RWPE2 (cell line): ENCODE measurements around the gene TOPAZ1.

Source experiments
- ATAC-seq: fragments of 200-7000 bp; cut with Tn5 transposase; 3 replicates; pipeline ENCODE4 v1.9.1; 2021; ENCODE audit warnings: low read depth
- DNase-seq: peaks from one replicate; pipeline ENCODE4 v3.0.0-alpha.2; 2020; ENCODE audit warnings: low spot score
- H3K27ac ChIP-seq: fragments of 450-650 bp; 2 replicates; pipeline ENCODE4 v1.5.1; 2017; ENCODE audit warnings: mild to moderate bottlenecking; ENCODE audit not compliant: poor library complexity, severe bottlenecking
- H3K27me3 ChIP-seq: fragments of 250-450 bp; sonication (Bioruptor Pico); 2 replicates; pipeline ENCODE4 v1.5.1; 2021; ENCODE audit warnings: mild to moderate bottlenecking, moderate library complexity; ENCODE audit not compliant: insufficient read depth, poor library complexity, severe bottlenecking
- H3K36me3 ChIP-seq: fragments of 250-450 bp; sonication (Bioruptor Pico); 2 replicates; pipeline ENCODE4 v1.5.1; 2020; ENCODE audit warnings: low read depth, mild to moderate bottlenecking, moderate library complexity
- H3K4me1 ChIP-seq: fragments of 250-450 bp; sonication (Bioruptor Pico); 2 replicates; pipeline ENCODE4 v1.5.1; 2021; ENCODE audit warnings: mild to moderate bottlenecking, moderate library complexity; ENCODE audit not compliant: insufficient read depth, poor library complexity, severe bottlenecking
- H3K4me3 ChIP-seq: fragments of 250-450 bp; sonication (Bioruptor Pico); 2 replicates; pipeline ENCODE4 v1.5.1; 2021; ENCODE audit warnings: mild to moderate bottlenecking, moderate library complexity; ENCODE audit not compliant: severe bottlenecking
- H3K9me3 ChIP-seq: fragments of 250-450 bp; sonication (Bioruptor Pico); 2 replicates; pipeline ENCODE4 v1.5.1; 2021; ENCODE audit warnings: mild to moderate bottlenecking, moderate library complexity; ENCODE audit not compliant: severe bottlenecking
- CTCF ChIP-seq: fragments of 450-650 bp; IDR thresholded peaks from one replicate; pipeline ENCODE4 v1.5.1; 2017; ENCODE audit warnings: mild to moderate bottlenecking, moderate library complexity; ENCODE audit not compliant: poor library complexity, severe bottlenecking

TOPAZ1 gene

GRCh38 chr3:44375450-44375849 is 133.8 kb downstream of the TOPAZ1 start:
- no peaks in the 10 kb centered on the region for H3K36me3 ChIP-seq
- H3K4me1 ChIP-seq: no peaks in the 10 kb centered on the region
- H3K4me3 ChIP-seq: no peak overlapping the region
- ATAC-seq (no peak), DNase-seq (no peak)
- peaks cover 4% of the 10 kb centered on the region for H3K9me3 ChIP-seq
- no peaks in the 10 kb centered on the region for H3K27me3 ChIP-seq
- no peak for TF ChIP-seq CTCF
- no peak overlapping the region for H3K27ac ChIP-seq
